Activated CD4-positive, alpha-beta T cell treated with anti-CD3 and anti-CD28 coated beads, Interleukin-2, Interleukin-4, amounts not matched to agents 100 ng/mL and 50 ng/mL, durations not matched to agents 16 hours and 8 hours (primary cell): ENCODE measurements around the gene ADRB2.
"Not testable (repeated sequence)": the region's sequence is repeated elsewhere in the genome, so short reads cannot be mapped to it uniquely, and the experiment has no call there.

ENCODE experiments used
- DNase-seq: peaks from one replicate; pipeline ENCODE4 v3.0.0-alpha.2; 2020; ENCODE audit warnings: low spot score

ADRB2 gene

DNA sequence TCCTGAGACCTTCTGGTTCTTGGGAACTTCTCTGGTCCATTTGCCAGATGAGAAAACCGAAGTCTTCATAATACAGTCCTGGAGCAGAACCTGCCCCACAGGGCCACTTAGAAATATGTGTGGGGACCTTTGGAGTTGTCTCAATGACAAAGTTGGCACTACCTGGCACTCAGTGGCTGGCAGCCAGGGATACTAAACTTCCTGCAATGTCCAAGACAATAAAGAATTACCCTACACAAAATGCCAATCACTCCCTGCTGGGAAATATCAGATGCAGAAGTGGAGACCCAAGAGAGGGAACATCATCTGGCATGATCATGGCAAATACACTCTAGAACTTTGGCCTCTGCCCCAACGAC, 29.6 kb downstream of the ADRB2 start:
- DNase-seq: no peak

DNA sequence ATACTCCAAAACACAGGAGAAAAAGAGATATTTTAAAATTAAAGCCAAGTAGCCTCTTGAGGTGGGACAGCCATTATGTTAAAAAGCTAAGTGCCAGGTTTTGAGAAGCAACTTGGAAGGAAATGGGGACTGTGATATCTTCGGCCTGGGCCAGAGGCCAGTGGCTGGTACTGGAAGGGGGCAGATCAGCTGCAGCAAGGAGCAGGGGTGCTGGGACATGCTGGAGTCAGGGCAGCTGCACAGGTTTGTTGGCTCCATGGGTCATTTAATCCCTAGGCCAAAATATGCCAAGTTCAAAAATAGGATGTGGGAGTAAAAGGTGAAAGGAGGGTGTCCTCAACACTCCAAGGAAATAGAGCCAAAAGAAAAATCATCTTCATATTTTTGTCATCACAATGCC, 30.0 kb downstream of the ADRB2 start:
- no peak for DNase-seq

DNA sequence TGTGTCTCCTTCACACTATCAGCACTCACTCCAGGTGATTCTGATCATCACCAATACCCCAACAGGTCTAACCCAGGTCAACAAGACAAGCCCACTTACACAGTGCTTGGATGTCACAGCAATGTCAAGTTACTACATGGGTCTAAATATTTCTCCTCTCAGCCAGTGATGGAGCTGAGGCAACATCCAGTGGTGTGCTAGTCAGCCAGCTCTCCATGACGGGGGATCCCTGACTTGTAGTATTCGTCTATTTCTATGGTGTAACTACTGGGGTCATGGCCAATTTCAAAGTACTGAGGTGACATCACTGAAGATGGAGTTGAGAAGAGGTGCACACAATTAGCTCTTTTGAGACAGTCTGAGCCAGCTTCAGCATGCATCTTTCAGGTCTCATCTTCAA, 31.1 kb downstream of the ADRB2 start:
- DNase-seq: no peak

GRCh38 chr5:148858106-148858505, 31.7 kb downstream of the ADRB2 start:
- no peak for DNase-seq

DNA sequence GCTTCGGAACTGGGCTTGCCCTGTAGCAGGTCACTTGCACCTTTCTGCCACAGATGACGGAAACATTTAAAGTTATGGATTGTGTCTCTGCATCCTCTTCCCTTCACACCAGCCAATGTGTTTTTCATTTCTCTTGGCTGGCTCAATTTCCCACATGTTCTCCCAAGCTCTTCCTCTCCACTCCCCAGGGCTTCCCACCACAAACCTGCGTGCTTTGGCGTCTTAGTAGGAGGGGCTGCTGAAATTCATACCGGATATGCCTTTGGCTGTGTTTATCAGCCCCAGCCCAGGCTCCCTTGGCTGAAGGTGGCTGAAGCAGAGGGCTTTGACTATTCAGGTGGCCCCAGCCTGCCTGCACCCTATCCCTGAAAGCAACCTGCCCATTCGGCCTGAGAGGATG, 32.1 kb downstream of the ADRB2 start:
- no peak for DNase-seq

GRCh38 chr5:148859703-148860102, 33.3 kb downstream of the ADRB2 start:
- DNase-seq: no peak

GRCh38 chr5:148860599-148860998, 34.2 kb downstream of the ADRB2 start:
- no peak for DNase-seq

DNA sequence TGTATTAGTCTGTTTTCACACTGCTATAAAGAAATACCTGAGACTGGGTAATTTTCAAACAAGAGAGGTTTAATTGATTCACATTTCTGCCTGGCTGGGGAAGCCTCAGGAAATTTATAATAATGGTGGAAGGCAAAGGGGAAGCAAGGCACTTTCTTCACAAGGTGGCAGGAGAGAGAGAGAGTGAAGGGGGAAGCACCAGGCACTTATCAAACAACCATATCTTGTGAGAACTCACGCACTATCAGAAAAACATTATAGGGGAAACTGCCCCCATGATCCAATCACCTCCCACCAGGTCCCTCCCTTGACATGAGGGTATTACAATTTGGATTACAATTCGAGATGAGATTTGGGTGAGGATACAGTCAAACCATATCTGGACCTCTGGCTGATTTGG, 34.7 kb downstream of the ADRB2 start:
- DNase-seq: no peak

- no peak for DNase-seq
Measured at GRCh38 chr5:148861696-148862095, 35.3 kb downstream of the ADRB2 start.

DNA sequence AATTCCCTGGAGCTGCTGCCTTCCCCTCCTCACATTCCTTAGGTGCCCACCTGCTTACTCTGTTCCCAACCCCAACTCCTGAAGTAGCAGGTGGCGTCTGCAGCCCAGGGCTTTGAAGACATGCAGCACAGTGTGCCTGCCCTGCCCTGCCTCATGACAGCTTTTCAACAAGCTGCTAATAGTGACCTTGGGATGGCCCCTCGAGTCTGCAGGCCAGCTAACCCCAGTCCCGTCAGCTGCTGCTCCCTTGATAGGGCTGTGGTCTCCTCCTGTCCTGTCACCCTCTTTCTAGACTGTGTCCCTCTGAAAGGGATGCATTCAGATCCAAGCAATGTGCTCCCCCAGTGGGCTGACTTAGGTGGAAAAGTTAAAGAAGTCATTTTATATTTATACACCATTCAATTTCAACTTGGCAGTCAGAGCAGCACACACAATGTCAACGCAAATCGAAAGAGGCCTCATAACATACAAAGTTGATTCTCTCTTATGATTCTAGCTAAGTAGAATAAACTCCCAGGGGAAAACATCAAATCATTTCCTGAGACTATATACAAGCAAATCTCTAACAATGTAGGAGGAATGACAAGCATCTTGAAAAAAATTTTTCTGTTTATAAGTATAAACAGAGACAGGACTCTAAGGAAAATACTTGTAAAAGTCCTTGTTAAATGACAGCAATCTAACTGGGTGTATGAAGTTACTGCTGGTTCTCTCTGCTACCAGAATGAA, 37.9 kb downstream of the ADRB2 start:
- no peak for DNase-seq

DNA sequence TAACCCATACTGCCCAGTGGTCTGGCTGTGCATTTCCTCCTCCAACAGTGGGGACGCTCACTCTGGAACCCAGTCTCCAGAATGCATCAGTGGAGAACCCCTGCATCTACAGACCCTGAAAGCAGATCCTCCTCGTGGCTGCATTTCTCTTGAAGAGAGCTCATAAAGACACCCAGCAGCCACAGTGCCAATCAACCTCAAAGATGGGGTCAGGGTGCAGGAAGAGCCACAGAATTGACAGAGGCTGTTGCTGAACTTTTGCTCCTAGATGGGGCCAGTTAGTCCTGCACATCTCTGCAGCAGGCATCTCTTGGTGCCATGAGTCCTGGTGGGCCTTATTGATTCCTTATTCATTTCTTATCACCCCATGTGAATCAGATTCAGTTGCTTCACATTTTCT, 39.6 kb downstream of the ADRB2 start:
- no peak for DNase-seq

GRCh38 chr5:148873120-148873519, 46.7 kb downstream of the ADRB2 start:
- no peak for DNase-seq

DNA sequence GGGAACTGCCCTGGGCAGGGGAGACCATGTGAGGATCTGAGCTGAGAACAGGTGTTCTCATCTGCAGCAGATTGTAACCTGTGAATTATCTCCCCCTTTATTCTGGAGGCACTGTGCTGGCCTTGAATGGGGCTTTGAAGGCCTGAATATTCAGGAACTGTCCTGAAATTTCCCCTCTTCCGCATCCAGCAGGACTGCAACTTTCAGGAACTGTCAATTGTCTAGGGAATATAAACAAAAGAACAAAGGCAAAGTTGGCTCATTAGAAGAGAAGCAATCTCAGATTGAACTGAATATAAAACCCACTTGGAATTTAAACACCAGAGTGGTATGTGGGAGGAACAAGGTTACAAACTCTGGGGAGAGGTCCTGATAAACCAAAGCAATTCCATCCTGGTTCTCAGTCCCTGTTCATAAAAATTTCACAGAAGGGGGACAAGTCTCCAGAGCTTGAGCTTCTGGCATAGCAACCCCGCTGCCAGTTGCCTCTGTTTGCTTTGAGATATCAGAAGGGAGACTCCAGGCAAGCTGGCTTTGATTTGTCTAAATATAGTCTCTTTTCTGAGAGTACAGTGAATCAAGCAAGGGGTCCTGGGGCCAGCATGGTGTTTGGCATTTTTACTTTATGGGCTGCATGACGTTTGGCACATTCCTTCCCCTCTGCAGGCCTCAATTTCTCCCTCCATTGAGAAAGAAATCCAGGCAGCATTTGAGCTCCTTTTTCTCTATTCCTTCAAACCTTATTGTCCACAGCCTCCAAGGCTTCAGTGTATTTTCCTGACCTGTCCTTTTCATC, 47.5 kb downstream of the ADRB2 start:
- no peak for DNase-seq

DNA sequence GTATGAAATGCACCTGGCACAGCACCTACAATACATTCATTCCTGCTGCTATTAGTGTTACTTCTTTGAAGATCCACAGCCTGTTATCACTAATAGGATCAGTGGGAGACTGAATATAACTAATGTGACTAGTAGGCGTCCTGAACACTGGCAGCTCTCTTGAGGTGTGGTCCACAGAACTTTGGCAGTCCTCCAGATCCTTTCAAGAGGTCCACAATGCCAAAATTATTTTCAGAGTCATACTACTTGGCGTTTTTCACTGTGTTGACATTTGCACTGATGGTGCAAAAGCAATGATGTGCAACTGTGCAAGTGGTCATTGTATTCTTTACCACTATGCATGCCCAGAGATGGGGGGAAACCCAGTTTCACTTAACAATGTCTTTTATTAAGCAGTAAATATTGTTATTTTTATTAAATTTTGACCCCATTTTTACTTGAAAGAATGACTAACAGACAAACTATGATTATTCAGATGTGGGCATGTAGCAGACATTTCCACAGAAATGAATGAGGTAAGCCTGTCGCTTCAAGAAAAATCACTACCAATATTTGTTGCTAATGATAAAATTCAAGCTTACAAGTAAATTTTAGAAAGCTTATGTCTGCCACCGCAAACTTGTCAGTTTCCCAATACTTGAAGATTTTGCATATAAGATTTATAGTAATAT, 48.9 kb downstream of the ADRB2 start:
- no peak for DNase-seq

- not testable (repeated sequence) for DNase-seq
Measured at GRCh38 chr5:148877436-148877835, 51.0 kb downstream of the ADRB2 start.
